T-helper 2 cell treated with Interferon-gamma antibody and Interleukin-4, amounts not matched to agents 100 ng/mL and 5 ng/mL, for 36 hours (primary cell): ENCODE measurements around the gene PAK4. TPM values are rescaled to one million over a fixed set of nuclear protein-coding genes. Genes with fewer than 3 reads are reported as not detected.

Experiments
- intact Hi-C: fragments of 100-400 bp; cut with micrococcal nuclease; formaldehyde crosslinking; loops from one replicate; pipeline ENCODE4 v1.15.1; 2023
- total RNA-seq: library from RNA; stranded (reverse); gene quantifications from 2 replicates; pipeline ENCODE4 v1.2.3, GENCODE V29; 2022

The PAK4 gene
- total RNA-seq, 1 donor from 2014 or later, result 16.3 TPM

GRCh38 chr19:39177736-39178135 is 52.1 kb downstream of the PAK4 start:
- intact Hi-C loops, result no loop called here

GRCh38 chr19:39178296-39179006 is 52.9 kb downstream of the PAK4 start:
- intact Hi-C loops, result no loop called here

DNA sequence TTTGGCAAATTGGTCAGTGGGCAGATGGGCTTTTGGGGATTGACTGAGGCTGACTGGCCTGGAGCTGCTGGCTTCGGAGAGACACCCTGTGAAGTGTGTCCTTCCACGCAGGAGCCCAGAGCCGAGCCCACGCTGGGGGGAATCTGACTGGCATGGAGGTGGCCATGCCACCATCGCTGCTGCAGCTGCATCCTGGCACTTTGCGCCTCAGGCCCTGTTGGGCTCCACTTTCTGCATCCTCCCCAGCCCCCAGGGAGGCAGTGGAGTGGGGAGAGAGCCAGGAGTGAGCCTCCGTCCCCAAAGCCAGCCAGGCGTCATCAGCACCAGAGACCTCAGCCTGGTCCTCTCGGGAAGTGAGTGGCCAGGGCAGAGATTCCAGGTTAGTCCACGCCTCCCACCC is 54.2 kb downstream of the PAK4 start:
- intact Hi-C loops, result no loop called here

DNA sequence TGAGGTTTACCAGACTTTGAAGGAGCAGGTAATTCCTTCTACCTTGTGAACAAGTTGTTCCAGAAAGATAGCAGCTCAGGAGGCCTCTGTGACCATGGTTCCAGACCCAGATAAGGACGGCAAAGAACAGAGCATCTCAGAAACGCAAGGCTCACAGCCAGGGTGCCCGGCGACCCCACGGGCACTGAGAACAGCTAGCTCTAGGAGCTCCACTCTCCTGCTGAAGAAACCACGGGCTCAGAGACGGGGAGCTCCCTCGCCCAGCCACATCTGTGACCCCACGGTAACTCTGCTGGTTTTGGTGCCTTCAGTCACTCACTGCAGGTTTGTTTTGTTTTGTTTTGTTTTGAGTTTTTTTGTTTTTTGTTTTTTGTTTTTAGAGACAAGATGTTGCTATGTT is 55.2 kb downstream of the PAK4 start:
- intact Hi-C loops, result no loop called here

DNA sequence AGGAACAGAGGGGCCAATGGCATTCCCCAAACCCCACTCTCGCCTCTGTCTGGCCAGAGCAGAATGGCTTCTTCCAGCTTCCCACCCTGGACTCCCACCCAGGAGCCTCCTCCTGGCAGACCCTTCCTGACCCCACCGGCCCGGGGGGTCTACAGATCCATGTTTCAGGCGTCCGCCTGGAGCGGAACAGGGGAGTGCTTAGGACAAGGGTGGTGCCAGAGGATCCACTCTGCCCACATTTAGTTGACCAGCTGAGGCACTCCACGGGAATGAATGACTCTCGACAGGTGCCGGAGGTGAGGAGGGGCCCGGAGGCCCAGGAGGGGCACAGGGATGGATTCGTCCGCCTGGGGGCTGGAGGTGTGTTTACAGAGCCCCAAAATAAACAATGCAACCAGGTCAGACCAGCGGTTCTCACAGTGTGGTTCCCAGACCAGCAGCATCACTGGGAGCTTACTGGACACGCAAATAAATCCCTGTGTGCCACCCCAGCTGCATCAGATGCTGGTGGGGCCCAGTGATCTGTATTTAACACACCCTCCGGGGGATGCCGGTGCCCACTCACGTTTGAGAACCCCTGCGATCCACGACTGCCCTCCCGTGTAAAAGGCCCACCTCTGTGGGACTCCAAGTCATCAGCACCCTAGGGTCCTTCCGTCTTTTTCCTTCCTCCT is 56.1 kb downstream of the PAK4 start:
- intact Hi-C loops, result no loop called here

GRCh38 chr19:39182174-39182505 is 56.6 kb downstream of the PAK4 start:
- intact Hi-C loops, result no loop called here

DNA sequence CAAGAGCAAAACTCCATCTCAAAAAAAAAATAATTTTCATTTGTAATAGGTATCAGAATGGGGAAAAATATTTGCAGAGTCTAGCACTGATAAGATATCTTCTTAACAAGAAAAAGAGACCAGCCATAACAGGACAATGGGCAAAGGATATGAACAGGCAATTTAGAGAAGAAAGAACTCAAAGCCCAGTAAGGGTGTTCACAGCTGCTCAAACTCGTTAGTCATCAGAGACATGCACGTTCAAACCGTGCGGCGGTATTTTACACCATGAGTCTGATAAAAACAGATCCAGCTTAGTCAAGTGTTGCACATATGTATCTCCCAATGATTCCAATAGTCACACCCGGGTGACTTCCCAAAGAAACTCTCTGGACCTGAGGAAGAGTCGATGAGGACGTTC is 57.5 kb downstream of the PAK4 start:
- intact Hi-C loops, result no loop called here

- intact Hi-C loops, result no loop called here
Observed at GRCh38 chr19:39186391-39186790, 60.8 kb downstream of the PAK4 start.

GRCh38 chr19:39187552-39187943 is 62.0 kb downstream of the PAK4 start:
- intact Hi-C loops, result loop anchor here (1.0 kb wide), 1 partner anchor 65 kb away; no protein-coding TSS in a partner anchor

DNA sequence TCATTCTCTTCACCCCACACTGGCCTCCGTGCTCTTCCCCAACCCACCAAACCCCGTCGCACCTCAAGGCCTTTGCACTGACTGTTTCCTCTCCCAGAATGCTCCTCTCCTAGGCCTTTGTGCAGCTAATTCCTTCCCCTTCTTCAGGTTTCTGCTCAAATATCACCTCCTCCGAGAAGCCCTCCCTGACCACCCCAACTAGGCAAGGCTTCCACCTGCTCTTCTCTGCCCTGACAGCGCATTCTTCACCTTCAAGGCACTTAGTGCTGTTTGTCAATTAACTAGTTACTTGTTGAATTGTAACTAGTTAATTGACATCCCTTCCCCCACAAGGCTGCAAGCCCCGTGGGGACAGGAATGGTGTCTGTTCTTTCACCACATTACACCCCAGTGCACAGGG is 63.4 kb downstream of the PAK4 start:
- intact Hi-C loops, result no loop called here

DNA sequence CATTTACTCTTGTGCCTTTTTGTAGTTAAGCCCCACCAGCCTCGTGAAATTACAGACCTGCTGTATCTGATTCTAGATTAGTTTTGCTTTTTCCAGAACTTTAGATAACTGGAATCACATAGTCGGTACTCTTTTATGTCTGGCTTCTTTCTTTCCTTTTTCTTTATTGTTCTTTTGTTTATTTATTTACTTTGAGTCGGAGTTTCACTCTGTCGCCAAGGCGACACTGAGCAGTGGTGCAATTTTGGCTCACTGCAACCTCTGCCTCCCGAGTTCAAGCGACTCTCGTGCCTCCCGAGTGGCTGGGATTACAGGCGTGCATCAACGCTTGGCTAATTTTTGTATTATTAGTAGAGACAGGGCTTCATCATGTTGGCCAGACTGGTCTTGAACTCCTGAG is 65.2 kb downstream of the PAK4 start:
- intact Hi-C loops, result no loop called here

- intact Hi-C loops, result no loop called here
Observed at GRCh38 chr19:39192846-39193245, 67.3 kb downstream of the PAK4 start.

GRCh38 chr19:39193803-39194202 is 68.2 kb downstream of the PAK4 start:
- intact Hi-C loops, result no loop called here

GRCh38 chr19:39194832-39195542 is 69.4 kb downstream of the PAK4 start:
- intact Hi-C loops, result no loop called here

DNA sequence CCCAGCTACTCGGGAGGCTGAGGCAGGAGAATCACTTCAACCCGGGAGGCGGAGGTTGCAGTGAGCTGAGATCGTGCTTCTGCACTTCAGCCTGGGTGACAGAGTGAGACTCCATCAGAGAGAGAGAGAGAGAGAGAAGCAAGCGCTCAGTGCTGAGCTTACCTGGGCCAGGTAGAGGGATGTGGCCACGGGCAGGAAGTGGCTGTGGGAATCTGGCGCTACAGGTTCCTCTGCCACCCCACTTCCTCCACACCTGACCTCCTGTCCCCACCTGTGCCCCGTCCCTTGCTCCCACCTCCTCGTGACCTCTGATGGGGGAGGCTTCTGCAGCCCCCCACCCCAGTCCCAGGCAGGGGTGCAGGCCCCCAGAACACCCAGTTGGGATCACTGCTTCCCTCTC is 70.2 kb downstream of the PAK4 start:
- intact Hi-C loops, result no loop called here

GRCh38 chr19:39196320-39196719 is 70.7 kb downstream of the PAK4 start:
- intact Hi-C loops, result no loop called here

DNA sequence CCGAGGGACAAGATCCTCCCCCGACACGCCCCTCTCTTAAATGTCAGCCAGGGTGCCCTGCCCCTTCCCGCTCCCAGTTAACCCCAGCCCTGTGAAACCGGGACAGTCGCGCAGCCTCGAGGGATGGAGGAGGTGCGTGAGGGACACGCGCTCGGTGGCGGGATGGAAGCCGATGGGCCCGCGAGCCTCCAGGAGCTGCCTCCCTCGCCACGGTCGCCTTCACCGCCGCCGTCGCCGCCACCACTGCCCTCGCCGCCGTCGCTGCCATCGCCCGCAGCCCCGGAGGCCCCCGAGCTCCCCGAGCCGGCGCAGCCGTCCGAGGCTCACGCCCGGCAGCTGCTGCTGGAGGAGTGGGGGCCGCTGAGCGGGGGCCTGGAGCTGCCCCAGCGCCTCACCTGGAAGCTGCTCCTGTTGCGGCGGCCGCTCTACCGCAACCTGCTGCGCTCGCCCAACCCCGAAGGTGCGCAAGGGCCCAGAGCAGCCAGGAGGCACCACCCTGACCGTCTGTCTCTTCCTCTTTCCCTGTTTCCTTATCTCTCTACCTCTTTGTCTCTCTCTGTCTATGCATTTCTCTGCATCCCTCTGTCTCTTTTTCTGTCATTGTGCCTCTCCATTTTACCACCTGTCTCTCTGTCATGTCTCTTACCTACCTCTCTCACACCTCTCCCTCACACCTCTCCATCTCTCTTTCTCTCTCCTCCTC is 71.4 kb downstream of the PAK4 start, which contains the start of gene NCCRP1:
Gene NCCRP1, plus strand, starts transcription at position 105 of the 703 bp plus-strand sequence. Its CDS starts 19 bp downstream, at position 124.
- intact Hi-C loops, result no loop called here

DNA sequence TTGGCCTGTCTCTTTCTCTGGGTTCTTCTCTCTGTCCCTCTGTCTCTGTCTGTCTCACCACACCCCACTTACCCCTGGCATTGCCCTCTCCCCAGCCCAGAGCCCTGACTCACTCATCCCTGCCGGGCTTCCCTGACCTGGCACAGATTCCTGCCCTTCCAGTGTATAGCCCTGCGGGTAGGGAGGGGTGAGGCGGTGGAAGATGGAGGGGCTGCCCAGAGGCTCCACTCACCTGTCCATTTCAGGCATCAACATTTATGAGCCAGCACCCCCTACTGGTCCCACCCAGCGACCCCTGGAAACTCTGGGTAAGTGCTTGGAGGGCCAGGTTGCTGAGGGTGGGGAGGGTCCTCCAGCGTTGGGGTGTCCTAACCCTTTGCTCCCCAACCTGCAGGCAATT is 72.2 kb downstream of the PAK4 start:
- intact Hi-C loops, result no loop called here

- intact Hi-C loops, result no loop called here
Observed at GRCh38 chr19:39199025-39199424, 73.4 kb downstream of the PAK4 start.

DNA sequence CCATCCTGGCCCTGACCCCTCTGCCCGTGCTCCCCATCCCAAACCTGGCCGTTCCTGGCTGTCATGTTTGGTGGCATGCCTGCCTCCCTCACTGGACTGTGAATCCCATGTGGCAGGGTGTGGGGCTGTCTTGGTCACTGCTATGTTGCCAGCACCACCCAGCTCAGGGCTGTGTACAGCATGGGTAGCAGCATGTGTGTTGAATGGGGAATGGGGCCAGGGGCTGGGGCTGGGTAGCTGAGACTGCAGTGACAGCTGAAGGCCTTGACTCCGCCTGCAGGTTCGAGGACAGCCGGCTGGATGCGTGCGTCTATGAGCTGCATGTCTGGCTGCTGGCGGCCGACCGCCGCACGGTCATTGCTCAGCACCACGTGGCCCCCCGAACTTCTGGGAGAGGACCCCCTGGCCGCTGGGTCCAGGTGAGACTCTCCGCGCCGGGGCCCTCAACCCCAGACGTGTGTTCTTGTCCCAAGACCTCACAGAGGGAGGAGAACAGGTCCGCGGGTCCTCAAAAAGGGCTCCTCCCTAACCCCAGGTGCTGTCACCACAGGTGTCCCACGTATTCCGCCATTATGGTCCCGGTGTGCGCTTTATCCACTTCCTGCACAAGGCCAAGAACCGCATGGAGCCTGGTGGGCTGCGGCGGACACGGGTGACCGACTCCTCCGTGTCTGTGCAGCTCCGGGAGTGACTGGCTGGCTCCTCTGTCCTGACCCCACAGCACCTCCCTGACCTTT is 74.6 kb downstream of the PAK4 start:
- intact Hi-C loops, result no loop called here

GRCh38 chr19:39200803-39201115 is 75.2 kb downstream of the PAK4 start:
- intact Hi-C loops, result no loop called here
